ENCODE data around the gene DCDC2C.

The DCDC2C gene

DNA sequence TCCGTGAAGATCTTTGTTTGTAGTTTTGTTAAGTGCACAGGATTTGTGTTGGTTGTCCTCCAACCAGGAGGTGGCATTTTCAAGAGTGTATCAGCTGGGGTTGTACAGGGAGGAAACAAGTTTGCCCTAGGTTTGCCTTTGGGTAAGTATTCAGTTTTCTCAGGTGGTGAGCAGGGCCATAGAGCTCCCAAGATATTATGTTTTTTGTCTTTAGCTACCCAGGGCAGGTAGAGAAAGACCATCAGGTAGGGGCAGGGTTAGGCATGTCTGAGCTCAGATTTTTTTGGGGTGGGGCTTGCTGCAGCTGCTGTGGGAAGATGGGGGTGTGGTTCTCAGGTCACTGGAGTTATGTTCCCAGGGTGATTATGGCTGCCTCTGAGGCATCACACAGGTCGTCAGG lies 191.6 kb downstream of the DCDC2C start:
- Histone ChIP-seq H3K4me1 (ENCODE audit: control insufficient read depth, insufficient read depth, low read length) (no peaks in the 10 kb centered on the region), H3K36me3 (ENCODE audit: control insufficient read depth in 2 of 2, insufficient read depth in 2 of 2, low read length in 2 of 2) (no peaks in the 10 kb centered on the region), H3K4me3 (ENCODE audit: low read length in 2 of 2) (no peak overlapping the region), H3K27me3 (ENCODE audit: control insufficient read depth in 1 of 2, insufficient read depth in 2 of 2, low read length in 2 of 2) (no peaks in the 10 kb centered on the region), H3K9ac (ENCODE audit: low read length in 2 of 2) (no peak overlapping the region), H3K27ac (ENCODE audit: low read length) (no peak overlapping the region), H3K9me3 (ENCODE audit: control insufficient read depth in 2 of 2, low read length in 2 of 2) (no peaks in the 10 kb centered on the region)

All from stomach smooth muscle (tissue), 2 donors.